Aorta (tissue), 5 donors: ENCODE results near the gene GALR2. TPM values are rescaled to one million over a fixed set of nuclear protein-coding genes. Genes with fewer than 3 reads are reported as not detected.

Experiments used
- ATAC-seq: fragments of 200-7000 bp; cut with Tn5 transposase; one replicate; pipeline ENCODE4 v1.9.1; 2022; ENCODE audit warnings: moderate library complexity; ENCODE audit not compliant: low FRiP score
- DNase-seq, 2 donors: peaks; one replicate each; pipeline ENCODE4 v3.0.0-alpha.2; 2020
- H3K27ac ChIP-seq, 2 donors: one replicate each; pipeline ENCODE4 v1.5.1; 2013; ENCODE audit warnings: low read length in 2 of 2, mild to moderate bottlenecking in 2 of 2, moderate library complexity in 2 of 2, control low read depth in 1 of 2, inconsistent platforms in 1 of 2, low read depth in 1 of 2
- H3K27me3 ChIP-seq, 2 donors: one replicate each; pipeline ENCODE4 v1.6.1; 2013; ENCODE audit warnings: control low read depth in 1 of 2, low read length in 1 of 2, mild to moderate bottlenecking in 1 of 2, moderate library complexity in 1 of 2; ENCODE audit not compliant: insufficient read depth in 2 of 2, control insufficient read depth in 1 of 2
- H3K36me3 ChIP-seq, 2 donors: one replicate each; pipeline ENCODE4 v1.6.1; 2013; ENCODE audit warnings: control low read depth in 1 of 2, low read length in 1 of 2, mild to moderate bottlenecking in 1 of 2; ENCODE audit not compliant: insufficient read depth in 2 of 2, control insufficient read depth in 1 of 2
- H3K4me1 ChIP-seq, 2 donors: one replicate each; pipeline ENCODE4 v1.6.1; 2013; ENCODE audit warnings: low read length in 2 of 2, control low read depth in 1 of 2, mild to moderate bottlenecking in 1 of 2, moderate library complexity in 1 of 2; ENCODE audit not compliant: insufficient read depth in 2 of 2, control insufficient read depth in 1 of 2
- H3K4me3 ChIP-seq, 2 donors: one replicate each; pipeline ENCODE4 v1.5.1; 2013; ENCODE audit warnings: low read length in 2 of 2, control low read depth in 1 of 2, mild to moderate bottlenecking in 1 of 2
- H3K9me3 ChIP-seq: one replicate; pipeline ENCODE4 v1.6.1; 2013; ENCODE audit warnings: mild to moderate bottlenecking, low read length; ENCODE audit not compliant: control insufficient read depth
- WGBS, 2 donors: extraction: QIAGEN DNeasy Blood & Tissue Kit; methylation state at CpG; one replicate each; pipeline ENCODE4 v1.1.7; 2013; 5-methylcytosine and 5-hydroxymethylcytosine counted together
- intact Hi-C, 2 donors: fragments of 100-400 bp; cut with DNase I; formaldehyde crosslinking; loops; one replicate each; pipeline versions ENCODE4 v1.14.2 to v1.15.0; 2022
- microRNA-seq, 2 donors: library from miRNA; unstranded; fragments of <30 nt; microRNA quantifications; one replicate each; pipeline ENCODE4 v1.2.0, GENCODE V29; 2020
- polyA plus RNA-seq, 2 donors: library from polyadenylated mRNA; stranded (reverse); fragments of 200-250 nt; gene quantifications; one replicate each; pipeline ENCODE4 v1.2.3, GENCODE V29; 2013
- total RNA-seq, 2 donors: library from RNA; stranded (reverse); fragmentation: NEBNext Ultra II Directional; extraction: Animal tissue kit (Norgen Biotek cat#: 25700); gene quantifications; one replicate each; pipeline ENCODE4 v1.2.1, GENCODE V29; 2021
- donor health status: healthy with polysubstance abuse.
- donor health status: Bipolar disorder and iron deficiency.
- donor health status: DM: no; HTN: no; CAD: no.
- donor health status: DM: no; HTN: no; CAD: no.
- donor health status: DM: yes; HTN: yes; CAD: no.

The GALR2 gene
- total and polyA plus RNA-seq, 4 donors, result not detected

GRCh38 chr17:76124582-76125390 is 50.2 kb downstream of the GALR2 start:
- H3K4me3 ChIP-seq, result no peak overlapping the region
- DNase-seq (no peak), ATAC-seq (no peak)
- H3K27me3 ChIP-seq, result no peaks in the 10 kb centered on the region
- intact Hi-C loops, result loop anchor here (5.0 kb wide), 3 partner anchors 58 to 173 kb away; no protein-coding TSS in a partner anchor
- no peak overlapping the region for H3K27ac ChIP-seq
- WGBS, 2 donors, result 86 to 92% methylated on average over 20 to 22 of the region's 22 CpGs
- H3K4me1 ChIP-seq, result no peaks in the 10 kb centered on the region
- no peaks in the 10 kb centered on the region for H3K9me3 ChIP-seq
- no peaks in the 10 kb centered on the region for H3K36me3 ChIP-seq

- H3K27me3 ChIP-seq, result no peaks in the 10 kb centered on the region
- H3K9me3 ChIP-seq, result no peaks in the 10 kb centered on the region
- 86 to 88% methylated on average over 5 of the region's 5 CpGs for WGBS, 2 donors
- H3K4me1 ChIP-seq, result no peaks in the 10 kb centered on the region
- no peak overlapping the region for H3K4me3 ChIP-seq
- ATAC-seq, result no peak
- intact Hi-C loops, result no loop called here
- DNase-seq, result no peak
- no peaks in the 10 kb centered on the region for H3K36me3 ChIP-seq
- H3K27ac ChIP-seq, result no peak overlapping the region
Observed at GRCh38 chr17:76125391-76125675, 50.8 kb downstream of the GALR2 start.

- H3K9me3 ChIP-seq, result no peaks in the 10 kb centered on the region
- intact Hi-C loops, result no loop called here
- no peak overlapping the region for H3K4me3 ChIP-seq
- no peaks in the 10 kb centered on the region for H3K4me1 ChIP-seq
- H3K27ac ChIP-seq, result no peak overlapping the region
- ATAC-seq (no peak), DNase-seq (no peak)
- no peaks in the 10 kb centered on the region for H3K36me3 ChIP-seq
- WGBS, 2 donors, result 94 to 96% methylated on average over 1 of the region's 1 CpG
- no peaks in the 10 kb centered on the region for H3K27me3 ChIP-seq
Observed at GRCh38 chr17:76125922-76126321, 51.3 kb downstream of the GALR2 start.

Small RNA genes within 50 kb of the gene (microRNA-seq; reads per million reads assigned to microRNA genes)
- 0.99 to 1.8 reads per million in 2 donors for gene MIR6868

Other genes starting within 250 kb of the GALR2 start
- 10 to 100 TPM; 17.7 to 20.0 TPM for gene UNC13D, start 230.4 kb upstream of the GALR2 start, total RNA-seq
- gene UNC13D, start 230.4 kb upstream of the GALR2 start, polyA plus RNA-seq, result 10 to 100 TPM in 1 of 2 donors, 1 to 10 TPM in 1; 3.8 to 23.1 TPM
- 100 to 1,000 TPM; 104 to 122 TPM for gene WBP2, start 219.4 kb upstream of the GALR2 start, total RNA-seq
- 100 to 1,000 TPM in 1 of 2 donors, 10 to 100 TPM in 1; 54.6 to 123 TPM for gene WBP2, start 219.4 kb upstream of the GALR2 start, polyA plus RNA-seq
- 10 to 100 TPM; 39.8 to 88.5 TPM for gene TRIM47, start 196.2 kb upstream of the GALR2 start, total RNA-seq
- gene TRIM47, start 196.2 kb upstream of the GALR2 start, polyA plus RNA-seq, result 10 to 100 TPM; 15.7 to 47.7 TPM
- gene TRIM65, start 177.8 kb upstream of the GALR2 start, total RNA-seq, result 10 to 100 TPM; 15.1 to 26.6 TPM
- gene TRIM65, start 177.8 kb upstream of the GALR2 start, polyA plus RNA-seq, result 10 to 100 TPM; 10.0 to 12.8 TPM
- gene MRPL38, start 169.9 kb upstream of the GALR2 start, total RNA-seq, result 10 to 100 TPM; 51.3 to 65.4 TPM
- gene MRPL38, start 169.9 kb upstream of the GALR2 start, polyA plus RNA-seq, result 100 to 1,000 TPM in 1 of 2 donors, 10 to 100 TPM in 1; 25.2 to 128 TPM
- gene FBF1, start 133.7 kb upstream of the GALR2 start, total RNA-seq, result 10 to 100 TPM in 1 of 2 donors, 1 to 10 TPM in 1; 5.5 to 12.2 TPM
- 10 to 100 TPM in 1 of 2 donors, 1 to 10 TPM in 1; 1.0 to 21.6 TPM for gene FBF1, start 133.7 kb upstream of the GALR2 start, polyA plus RNA-seq
- 10 to 100 TPM; 41.5 to 48.8 TPM for gene ACOX1, start 95.6 kb upstream of the GALR2 start, total RNA-seq
- gene ACOX1, start 95.6 kb upstream of the GALR2 start, polyA plus RNA-seq, result 10 to 100 TPM; 14.6 to 16.2 TPM
- gene TEN1, start 95.5 kb upstream of the GALR2 start, total RNA-seq, result 10 to 100 TPM in 1 of 2 donors, 1 to 10 TPM in 1; 8.9 to 15.1 TPM
- gene TEN1, start 95.5 kb upstream of the GALR2 start, polyA plus RNA-seq, result 10 to 100 TPM; 18.8 to 19.7 TPM
- gene CDK3, start 73.9 kb upstream of the GALR2 start, total RNA-seq, result 1 to 10 TPM; 3.5 to 7.2 TPM
- gene CDK3, start 73.9 kb upstream of the GALR2 start, polyA plus RNA-seq, result 10 to 100 TPM in 1 of 2 donors, 1 to 10 TPM in 1; 3.9 to 24.0 TPM
- under 1 TPM; 0.16 to 0.21 TPM for gene EVPL, start 47.5 kb upstream of the GALR2 start, total RNA-seq
- 10 to 100 TPM in 1 of 2 donors, under 1 TPM in 1; 0.10 to 12.5 TPM for gene EVPL, start 47.5 kb upstream of the GALR2 start, polyA plus RNA-seq
- 10 to 100 TPM; 57.6 to 60.9 TPM for gene SRP68, start 2.3 kb upstream of the GALR2 start, total RNA-seq
- gene SRP68, start 2.3 kb upstream of the GALR2 start, polyA plus RNA-seq, result 10 to 100 TPM; 35.1 to 41.8 TPM
- gene ZACN, start 4.4 kb downstream of the GALR2 start, total RNA-seq, result not detected
- 1 to 10 TPM in 1 of 2 donors, under 1 TPM in 1; 0.75 to 3.0 TPM for gene ZACN, start 4.4 kb downstream of the GALR2 start, polyA plus RNA-seq
- gene EXOC7, start 29.0 kb downstream of the GALR2 start, total RNA-seq, result 100 to 1,000 TPM in 1 of 2 donors, 10 to 100 TPM in 1; 98.8 to 138 TPM
- gene EXOC7, start 29.0 kb downstream of the GALR2 start, polyA plus RNA-seq, result 100 to 1,000 TPM in 1 of 2 donors, 10 to 100 TPM in 1; 25.7 to 102 TPM
- gene FOXJ1, start 66.5 kb downstream of the GALR2 start, total RNA-seq, result not detected
- not detected for gene FOXJ1, start 66.5 kb downstream of the GALR2 start, polyA plus RNA-seq
- 1 to 10 TPM; 1.7 to 2.0 TPM for gene RNF157, start 165.7 kb downstream of the GALR2 start, total RNA-seq
- gene RNF157, start 165.7 kb downstream of the GALR2 start, polyA plus RNA-seq, result 1 to 10 TPM in 1 of 2 donors, under 1 TPM in 1; 0.36 to 3.8 TPM
- 10 to 100 TPM; 25.8 to 30.2 TPM for gene UBALD2, start 190.6 kb downstream of the GALR2 start, total RNA-seq
- gene UBALD2, start 190.6 kb downstream of the GALR2 start, polyA plus RNA-seq, result 10 to 100 TPM; 23.2 to 27.7 TPM
- gene QRICH2, start 233.5 kb downstream of the GALR2 start, total RNA-seq, result 1 to 10 TPM; 3.4 to 4.2 TPM
- gene QRICH2, start 233.5 kb downstream of the GALR2 start, polyA plus RNA-seq, result 10 to 100 TPM in 1 of 2 donors, 1 to 10 TPM in 1; 1.4 to 12.8 TPM